K562 (cell line): ENCODE data around the gene BSCL2. TPM values are rescaled to one million over a fixed set of nuclear protein-coding genes. Genes with fewer than 3 reads are reported as not detected.

ENCODE experiments used
- CBX1 ChIP-seq: sonication (generic); IDR thresholded peaks from 2 replicates; pipeline ENCODE4 v1.6.1; 2016; ENCODE audit warnings: antibody characterized with exemption, low read depth, mild to moderate bottlenecking
- CCAR2 ChIP-seq: fragments of 200-400 bp; formaldehyde crosslinking; IDR thresholded peaks from 2 replicates; pipeline ENCODE4 v1.6.1; 2017; ENCODE audit warnings: mild to moderate bottlenecking, low read depth, low read length
- CSDE1 ChIP-seq, 2 experiments: fragments of 450-650 bp; IDR thresholded peaks; 2 replicates each; pipeline ENCODE4 v1.6.1; 2016; ENCODE audit warnings: mild to moderate bottlenecking in 1 of 2
- KAT8 ChIP-seq: fragments of 450-650 bp; IDR thresholded peaks from 2 replicates; pipeline ENCODE4 v1.6.1; 2016; ENCODE audit warnings: low read depth, mild to moderate bottlenecking
- POLR2G ChIP-seq: fragments of 200-400 bp; formaldehyde crosslinking; IDR thresholded peaks from 2 replicates; pipeline ENCODE4 v1.6.1; 2017; ENCODE audit warnings: low read depth, mild to moderate bottlenecking, antibody characterized with exemption, low read length, moderate library complexity
- PRPF4 ChIP-seq: fragments of 200-400 bp; formaldehyde crosslinking; IDR thresholded peaks from one replicate; pipeline ENCODE4 v1.6.1; 2017; ENCODE audit warnings: low read length, low read depth, mild to moderate bottlenecking; ENCODE audit not compliant: insufficient read depth, poor library complexity, severe bottlenecking
- PURB ChIP-seq: sonication (generic); formaldehyde crosslinking; IDR thresholded peaks from 2 replicates; pipeline ENCODE4 v1.9.0; 2021; ENCODE audit warnings: low read depth, mild to moderate bottlenecking, missing genetic modification reagents
- TCF7L2 ChIP-seq: fragments of 150-350 bp; IDR thresholded peaks from 2 replicates; pipeline ENCODE4 v1.6.1; 2016; ENCODE audit warnings: low read depth, mild to moderate bottlenecking, low read length, moderate library complexity
- THRAP3 ChIP-seq: fragments of 450-650 bp; IDR thresholded peaks from 2 replicates; pipeline ENCODE4 v1.6.1; 2016; ENCODE audit warnings: mild to moderate bottlenecking, inconsistent platforms, borderline replicate concordance
- ZNF76 ChIP-seq: fragments of 250-450 bp; sonication (Bioruptor Pico); IDR thresholded peaks from 2 replicates; pipeline ENCODE4 v1.4.0; 2020; ENCODE audit warnings: mild to moderate bottlenecking, moderate library complexity, borderline replicate concordance
- ZNF764 ChIP-seq: fragments of 250-450 bp; sonication (Bioruptor Pico); IDR thresholded peaks from 2 replicates; pipeline ENCODE4 v1.4.0; 2020; ENCODE audit warnings: low read depth, mild to moderate bottlenecking, moderate library complexity
- ZNF766 ChIP-seq: fragments of 200-800 bp; sonication (Bioruptor generic); conservative IDR thresholded peaks from 2 replicates; pipeline ENCODE4 v1.6.1; 2016; ENCODE audit warnings: missing genetic modification characterization, missing compliant biosample characterization
- polyA plus RNA-seq, 8 experiments: library from polyadenylated mRNA; depleted of rRNA in 4 of 8; stranded (reverse) in 5 of 8; unstranded in 3 of 8; fragments of >200 nt; fragmentation: Nextera tagmentation in 2 of 8; fragmentation: Illumina TruSeq in 1 of 8; extraction: Ambion mirVana in 2 of 8; extraction: Trizol in 1 of 8; gene quantifications; 2 replicates each; pipeline versions ENCODE4 v1.2.1 to v1.2.3, GENCODE V29; 2011 to 2014; ENCODE audit warnings: inconsistent platforms in 1 of 8, missing spikeins in 1 of 8
- total RNA-seq, 7 experiments: library from RNA; depleted of rRNA in 6 of 7; stranded (reverse); fragments of >200 nt in 6 of 7; fragmentation: Illumina TruSeq in 2 of 7; extraction: Trizol in 2 of 7; gene quantifications; 2 replicates each; pipeline versions ENCODE4 v1.2.1 to v1.2.3, GENCODE V29; 2011 to 2021; ENCODE audit warnings: low replicate concordance in 1 of 7
- TF ChIP-seq, protein P1 (sequence below), 2 experiments: fragments of 450-650 bp; IDR thresholded peaks; 2 replicates each; pipeline ENCODE4 v1.6.1; 2016
- TF ChIP-seq, protein P2 (sequence below), 3 experiments: IDR thresholded peaks in 2 of 3; conservative IDR thresholded peaks in 1 of 3; 2 replicates each; pipeline ENCODE4 v1.5.1; 2011 to 2012; ENCODE audit warnings: low read length in 3 of 3, mild to moderate bottlenecking in 3 of 3, control low read depth in 2 of 3, improper control_type of control experiment in 1 of 3, inconsistent platforms in 1 of 3, low read depth in 1 of 3, mixed read lengths in 1 of 3, moderate library complexity in 1 of 3; ENCODE audit not compliant: insufficient read depth in 2 of 3
- TF ChIP-seq, protein P3 (sequence below): IDR thresholded peaks from 3 replicates; pipeline ENCODE4 v1.6.1; 2011; ENCODE audit warnings: borderline replicate concordance, mild to moderate bottlenecking; ENCODE audit not compliant: insufficient read length, insufficient read depth
- TF ChIP-seq, protein P4 (sequence below): fragments of 150-350 bp; conservative IDR thresholded peaks from 2 replicates; pipeline ENCODE4 v1.6.1; 2014; ENCODE audit warnings: low read length

The BSCL2 gene
- total and polyA plus RNA-seq, 9 of the 15 experiments (the other 6 are each of a cell fraction or from before 2014, with no cell fraction given), result 18.9 to 51.7 (median 35.2) TPM

DNA sequence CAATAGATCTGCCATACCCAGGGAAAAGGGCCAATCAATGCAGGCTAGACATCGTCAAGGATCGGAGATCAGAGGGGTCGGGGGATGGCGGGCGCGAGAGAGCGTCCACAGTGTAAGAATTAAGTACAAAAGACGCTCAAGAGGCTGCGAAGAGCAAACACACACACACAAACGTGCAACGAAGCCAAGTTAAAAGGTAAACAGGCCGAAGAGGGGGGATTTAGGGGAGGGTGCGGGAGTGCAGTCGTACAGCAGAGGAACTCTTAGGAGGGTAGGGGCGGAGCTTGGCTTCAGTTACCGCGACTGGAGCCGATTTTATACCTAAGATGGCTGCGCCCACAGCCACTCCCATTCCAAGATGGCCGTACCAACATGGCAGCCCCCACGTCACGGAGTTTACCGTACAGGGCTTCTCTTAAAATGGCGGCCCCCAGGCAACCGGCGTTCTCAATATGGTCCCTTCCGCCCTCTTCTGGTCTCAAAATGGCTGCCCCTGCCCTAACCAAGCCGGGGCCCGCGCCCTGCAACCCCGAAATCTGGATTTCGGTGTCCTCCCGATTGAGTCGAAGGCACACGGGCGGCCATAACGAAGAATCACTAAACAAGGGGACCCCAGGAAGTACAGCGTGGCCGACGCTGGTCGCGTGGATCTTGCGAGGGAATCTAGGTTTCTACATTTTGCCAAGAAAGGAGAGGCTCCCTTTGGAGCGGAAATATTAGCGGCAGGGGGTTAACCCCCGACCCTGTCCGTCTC is 2.2 kb upstream of the BSCL2 start (continued):
- TF ChIP-seq CCAR2 (no peak), KAT8 (0 out of 2 replicates have a peak, but pooled peaks have one; percentile 49), PURB (CRISPR knock-in tag) (no peak), ZNF766 (CRISPR knock-in tag) (0 out of 2 replicates have a peak, but pooled peaks have one; percentile 10), PRPF4 (peak; percentile 29), ZNF764 (CRISPR knock-in tag) (no peak), CBX1 (no peak), CSDE1 (IDR thresholded peaks at IDR 0.05) (peak in 1 of 2 experiments; percentile 88; a peak in 1 of 4 replicates), THRAP3 (peak; percentile 94; the same call in 1 of the 2 replicates), ZNF76 (CRISPR knock-in tag) (no peak), TCF7L2 (peak; percentile 77), POLR2G (peak; percentile 70)
- TF ChIP-seq, protein P1, sequence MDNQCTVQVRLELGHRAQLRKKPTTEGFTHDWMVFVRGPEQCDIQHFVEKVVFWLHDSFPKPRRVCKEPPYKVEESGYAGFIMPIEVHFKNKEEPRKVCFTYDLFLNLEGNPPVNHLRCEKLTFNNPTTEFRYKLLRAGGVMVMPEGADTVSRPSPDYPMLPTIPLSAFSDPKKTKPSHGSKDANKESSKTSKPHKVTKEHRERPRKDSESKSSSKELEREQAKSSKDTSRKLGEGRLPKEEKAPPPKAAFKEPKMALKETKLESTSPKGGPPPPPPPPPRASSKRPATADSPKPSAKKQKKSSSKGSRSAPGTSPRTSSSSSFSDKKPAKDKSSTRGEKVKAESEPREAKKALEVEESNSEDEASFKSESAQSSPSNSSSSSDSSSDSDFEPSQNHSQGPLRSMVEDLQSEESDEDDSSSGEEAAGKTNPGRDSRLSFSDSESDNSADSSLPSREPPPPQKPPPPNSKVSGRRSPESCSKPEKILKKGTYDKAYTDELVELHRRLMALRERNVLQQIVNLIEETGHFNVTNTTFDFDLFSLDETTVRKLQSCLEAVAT (IDR thresholded peaks at IDR 0.05), result peak in 1 of 2 experiments; percentile 90; a peak in 2 of 4 replicates
- TF ChIP-seq, protein P2, sequence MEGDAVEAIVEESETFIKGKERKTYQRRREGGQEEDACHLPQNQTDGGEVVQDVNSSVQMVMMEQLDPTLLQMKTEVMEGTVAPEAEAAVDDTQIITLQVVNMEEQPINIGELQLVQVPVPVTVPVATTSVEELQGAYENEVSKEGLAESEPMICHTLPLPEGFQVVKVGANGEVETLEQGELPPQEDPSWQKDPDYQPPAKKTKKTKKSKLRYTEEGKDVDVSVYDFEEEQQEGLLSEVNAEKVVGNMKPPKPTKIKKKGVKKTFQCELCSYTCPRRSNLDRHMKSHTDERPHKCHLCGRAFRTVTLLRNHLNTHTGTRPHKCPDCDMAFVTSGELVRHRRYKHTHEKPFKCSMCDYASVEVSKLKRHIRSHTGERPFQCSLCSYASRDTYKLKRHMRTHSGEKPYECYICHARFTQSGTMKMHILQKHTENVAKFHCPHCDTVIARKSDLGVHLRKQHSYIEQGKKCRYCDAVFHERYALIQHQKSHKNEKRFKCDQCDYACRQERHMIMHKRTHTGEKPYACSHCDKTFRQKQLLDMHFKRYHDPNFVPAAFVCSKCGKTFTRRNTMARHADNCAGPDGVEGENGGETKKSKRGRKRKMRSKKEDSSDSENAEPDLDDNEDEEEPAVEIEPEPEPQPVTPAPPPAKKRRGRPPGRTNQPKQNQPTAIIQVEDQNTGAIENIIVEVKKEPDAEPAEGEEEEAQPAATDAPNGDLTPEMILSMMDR (IDR thresholded peaks at IDR 0.05 in 2 of 3, conservative IDR thresholded peaks at IDR 0.05 in 1 of 3; ENCODE audit: insufficient read depth in 2 of 3, low read depth in 1 of 3, low read length in 3 of 3), result no peak
- TF ChIP-seq, protein P3, sequence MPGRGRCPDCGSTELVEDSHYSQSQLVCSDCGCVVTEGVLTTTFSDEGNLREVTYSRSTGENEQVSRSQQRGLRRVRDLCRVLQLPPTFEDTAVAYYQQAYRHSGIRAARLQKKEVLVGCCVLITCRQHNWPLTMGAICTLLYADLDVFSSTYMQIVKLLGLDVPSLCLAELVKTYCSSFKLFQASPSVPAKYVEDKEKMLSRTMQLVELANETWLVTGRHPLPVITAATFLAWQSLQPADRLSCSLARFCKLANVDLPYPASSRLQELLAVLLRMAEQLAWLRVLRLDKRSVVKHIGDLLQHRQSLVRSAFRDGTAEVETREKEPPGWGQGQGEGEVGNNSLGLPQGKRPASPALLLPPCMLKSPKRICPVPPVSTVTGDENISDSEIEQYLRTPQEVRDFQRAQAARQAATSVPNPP, result no peak
- TF ChIP-seq, protein P4, sequence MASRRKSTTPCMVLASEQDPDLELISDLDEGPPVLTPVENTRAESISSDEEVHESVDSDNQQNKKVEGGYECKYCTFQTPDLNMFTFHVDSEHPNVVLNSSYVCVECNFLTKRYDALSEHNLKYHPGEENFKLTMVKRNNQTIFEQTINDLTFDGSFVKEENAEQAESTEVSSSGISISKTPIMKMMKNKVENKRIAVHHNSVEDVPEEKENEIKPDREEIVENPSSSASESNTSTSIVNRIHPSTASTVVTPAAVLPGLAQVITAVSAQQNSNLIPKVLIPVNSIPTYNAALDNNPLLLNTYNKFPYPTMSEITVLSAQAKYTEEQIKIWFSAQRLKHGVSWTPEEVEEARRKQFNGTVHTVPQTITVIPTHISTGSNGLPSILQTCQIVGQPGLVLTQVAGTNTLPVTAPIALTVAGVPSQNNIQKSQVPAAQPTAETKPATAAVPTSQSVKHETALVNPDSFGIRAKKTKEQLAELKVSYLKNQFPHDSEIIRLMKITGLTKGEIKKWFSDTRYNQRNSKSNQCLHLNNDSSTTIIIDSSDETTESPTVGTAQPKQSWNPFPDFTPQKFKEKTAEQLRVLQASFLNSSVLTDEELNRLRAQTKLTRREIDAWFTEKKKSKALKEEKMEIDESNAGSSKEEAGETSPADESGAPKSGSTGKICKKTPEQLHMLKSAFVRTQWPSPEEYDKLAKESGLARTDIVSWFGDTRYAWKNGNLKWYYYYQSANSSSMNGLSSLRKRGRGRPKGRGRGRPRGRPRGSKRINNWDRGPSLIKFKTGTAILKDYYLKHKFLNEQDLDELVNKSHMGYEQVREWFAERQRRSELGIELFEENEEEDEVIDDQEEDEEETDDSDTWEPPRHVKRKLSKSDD, result peak; percentile 61
- TF ChIP-seq, all 486 proteins: peak for 15
